K562 (cell line): ENCODE measurements around the gene SORT1. TPM values are rescaled to one million over a fixed set of nuclear protein-coding genes. Genes with fewer than 3 reads are reported as not detected.

Source experiments
- ATAC-seq: fragments of 200-7000 bp; cut with Tn5 transposase; 3 replicates; pipeline ENCODE4 v1.9.1; 2020; ENCODE audit warnings: moderate library complexity
- BruUV-seq: library from RNA; stranded (reverse); fragments of 400-500 nt; replicated peaks from 2 replicates; lab custom pipeline; 2021; lab: Mats Ljungman, UMichigan
- CTCF ChIA-PET: fragments of 300-600 bp; formaldehyde crosslinking; extraction: SDS; loops from one replicate; lab custom pipeline; 2021; ENCODE audit warnings: low intra/inter-chr PET ratio; lab: Yijun Ruan, JAX
- POLR2A ChIA-PET: fragments of 300-600, 350-650 bp; sonication (Branson Sonifier 250); formaldehyde crosslinking; extraction: SDS; loops from one replicate; lab custom pipeline; 2021; ENCODE audit warnings: antibody characterized with exemption, inconsistent platforms; lab: Yijun Ruan, JAX
- DNase-seq, 4 experiments: peaks; one replicate each; pipeline versions ENCODE4 v3.0.0 to v3.0.0-alpha.2; 2011 to 2018; ENCODE audit warnings: low spot score in 3 of 4, mixed read lengths in 3 of 4; ENCODE audit errors: extremely low read depth in 1 of 4
- FAIRE-seq: peaks from 2 replicates; lab custom pipeline; 2011; peaks lifted over from hg19 to GRCh38; lab: Jason Lieb, UNC
- H2AFZ ChIP-seq: 2 replicates; pipeline ENCODE4 v1.6.0; 2011; ENCODE audit warnings: low read depth, low read length, control low read depth, inconsistent platforms
- H3K27ac ChIP-seq: fragments of 200-600 bp; 3 replicates; pipeline ENCODE4 v1.8.0; 2011; ENCODE audit warnings: low read depth, mild to moderate bottlenecking, control low read depth, inconsistent platforms, low read length, moderate library complexity, mixed read lengths; ENCODE audit errors: extremely low read depth
- H3K27me3 ChIP-seq, 2 experiments: fragments of 300-600 bp in 1 of 2; 2 replicates in 1 of 2; 3 replicates in 1 of 2; pipeline versions ENCODE4 v1.6.0 to v1.8.0; 2011; ENCODE audit warnings: inconsistent platforms in 2 of 2, low read length in 2 of 2, mild to moderate bottlenecking in 1 of 2, mixed read lengths in 1 of 2, moderate library complexity in 1 of 2; ENCODE audit not compliant: control insufficient read depth in 2 of 2, insufficient read depth in 2 of 2
- H3K36me3 ChIP-seq: fragments of 300-600 bp; 3 replicates; pipeline ENCODE4 v1.8.0; 2011; ENCODE audit warnings: mild to moderate bottlenecking, low read length, inconsistent platforms; ENCODE audit not compliant: control insufficient read depth, insufficient read depth
- H3K4me1 ChIP-seq, 2 experiments: fragments of 200-600 bp in 1 of 2; replicated peaks in 1 of 2; 2 replicates in 1 of 2; 3 replicates in 1 of 2; pipeline versions ENCODE4 v1.5.1 to v1.8.0; 2011; ENCODE audit warnings: inconsistent platforms in 2 of 2, low read length in 2 of 2, mild to moderate bottlenecking in 1 of 2, mixed read lengths in 1 of 2, moderate library complexity in 1 of 2; ENCODE audit not compliant: control insufficient read depth in 2 of 2, insufficient read depth in 2 of 2
- H3K4me2 ChIP-seq: 2 replicates; pipeline ENCODE4 v1.6.1; 2011; ENCODE audit warnings: low read length, control low read depth, inconsistent platforms, mixed read lengths; ENCODE audit not compliant: insufficient read depth
- H3K4me3 ChIP-seq: fragments of 200-600 bp; sonication (generic), shearing (Covaris generic); 2 replicates; pipeline ENCODE4 v1.5.1; 2016; ENCODE audit warnings: control low read depth, inconsistent platforms
- H3K79me2 ChIP-seq: fragments of 200-600 bp; 3 replicates; pipeline ENCODE4 v1.8.0; 2011; ENCODE audit warnings: low read length, inconsistent platforms; ENCODE audit not compliant: control insufficient read depth, insufficient read depth
- H3K9ac ChIP-seq, 2 experiments: 2 replicates each; pipeline versions ENCODE4 v1.6.0 to v1.6.1; 2011; ENCODE audit warnings: low read depth in 2 of 2, low read length in 2 of 2, control low read depth in 1 of 2, inconsistent platforms in 1 of 2, mild to moderate bottlenecking in 1 of 2, mixed read lengths in 1 of 2; ENCODE audit not compliant: insufficient read depth in 1 of 2
- H3K9me1 ChIP-seq: one replicate; pipeline ENCODE4 v1.6.0; 2011; ENCODE audit warnings: inconsistent platforms, mild to moderate bottlenecking, low read length, moderate library complexity; ENCODE audit not compliant: control insufficient read depth, insufficient read depth
- H3K9me3 ChIP-seq: replicated peaks from 2 replicates; pipeline ENCODE4 v1.5.1; 2011; ENCODE audit warnings: low read depth, low read length, inconsistent platforms; ENCODE audit not compliant: control insufficient read depth, insufficient read depth
- H4K20me1 ChIP-seq: replicated peaks from 2 replicates; pipeline ENCODE4 v1.6.1; 2011; ENCODE audit warnings: low read length, inconsistent platforms, mixed read lengths; ENCODE audit not compliant: control insufficient read depth, insufficient read depth
- ADNP ChIP-seq: fragments of 200-800 bp; sonication (Bioruptor generic); IDR thresholded peaks from 2 replicates; pipeline ENCODE4 v1.6.1; 2016; ENCODE audit warnings: missing genetic modification characterization, missing compliant biosample characterization
- CBX5 ChIP-seq: IDR thresholded peaks from 2 replicates; pipeline ENCODE4 v1.6.1; 2014; ENCODE audit warnings: low read depth, borderline replicate concordance
- DEAF1 ChIP-seq: fragments of 450-650 bp; formaldehyde crosslinking; IDR thresholded peaks from 2 replicates; pipeline ENCODE4 v1.4.0; 2020; ENCODE audit warnings: mild to moderate bottlenecking, moderate library complexity
- FIP1L1 ChIP-seq: fragments of 200-400 bp; formaldehyde crosslinking; IDR thresholded peaks from 2 replicates; pipeline ENCODE4 v1.6.1; 2018; ENCODE audit warnings: mild to moderate bottlenecking, low read depth, low read length; ENCODE audit not compliant: poor library complexity, severe bottlenecking
- FOXJ3 ChIP-seq: sonication (generic); formaldehyde crosslinking; IDR thresholded peaks from 2 replicates; pipeline ENCODE4 v1.4.0; 2020; ENCODE audit warnings: mild to moderate bottlenecking, missing genetic modification reagents
- GMEB1 ChIP-seq: fragments of 250-450 bp; sonication (Bioruptor Pico); IDR thresholded peaks from 2 replicates; pipeline ENCODE4 v1.4.0; 2020; ENCODE audit warnings: mild to moderate bottlenecking
- MNT ChIP-seq, 2 experiments: fragments of 450-650 bp; conservative IDR thresholded peaks; 2 replicates each; pipeline ENCODE4 v1.6.1; 2017; ENCODE audit warnings: mild to moderate bottlenecking in 2 of 2, moderate library complexity in 2 of 2
- NR2F6 ChIP-seq: fragments of 450-650 bp; formaldehyde crosslinking; IDR thresholded peaks from 2 replicates; pipeline ENCODE4 v1.4.0; 2020; ENCODE audit warnings: mild to moderate bottlenecking
- PTTG1 ChIP-seq: fragments of 450-650 bp; IDR thresholded peaks from 2 replicates; pipeline ENCODE4 v1.6.1; 2016; ENCODE audit warnings: low read depth, mild to moderate bottlenecking, missing genetic modification characterization, missing compliant biosample characterization
- SUPT5H ChIP-seq: fragments of 450-650 bp; IDR thresholded peaks from 2 replicates; pipeline ENCODE4 v1.6.1; 2016
- TRIM25 ChIP-seq: fragments of 450-650 bp; IDR thresholded peaks from 2 replicates; pipeline ENCODE4 v1.7.0; 2016; ENCODE audit warnings: borderline replicate concordance
- TRIM28 ChIP-seq: fragments of 450-650 bp; IDR thresholded peaks from 2 replicates; pipeline ENCODE4 v1.6.1; 2017
- XRCC4 ChIP-seq: IDR thresholded peaks from one replicate; pipeline ENCODE4 v1.6.1; 2011; ENCODE audit not compliant: insufficient read depth, insufficient read length; ENCODE audit errors: extremely low read depth
- YBX1 ChIP-seq: fragments of 450-650 bp; IDR thresholded peaks from 2 replicates; pipeline ENCODE4 v1.7.1; 2016; ENCODE audit warnings: mild to moderate bottlenecking
- ZBTB7A ChIP-seq: IDR thresholded peaks from 2 replicates; pipeline ENCODE4 v1.6.1; 2011; ENCODE audit warnings: low read depth, mild to moderate bottlenecking, low read length, moderate library complexity, borderline replicate concordance; ENCODE audit not compliant: control insufficient read depth
- ZNF584 ChIP-seq: fragments of 200-800 bp; sonication (Bioruptor generic); IDR thresholded peaks from 2 replicates; pipeline ENCODE4 v1.6.1; 2016; ENCODE audit warnings: low read depth, mild to moderate bottlenecking, missing genetic modification characterization, missing compliant biosample characterization
- ZNF75A ChIP-seq: fragments of 450-650 bp; formaldehyde crosslinking; IDR thresholded peaks from 2 replicates; pipeline ENCODE4 v1.4.0; 2020; ENCODE audit warnings: mild to moderate bottlenecking
- ZNF778 ChIP-seq: fragments of 450-650 bp; formaldehyde crosslinking; IDR thresholded peaks from 2 replicates; pipeline ENCODE4 v1.4.0; 2020; ENCODE audit warnings: mild to moderate bottlenecking, moderate library complexity
- in situ Hi-C: fragments of 300-500 bp; cut with MboI; formaldehyde crosslinking; loops from 4 replicates; pipeline ENCODE4 v1.15.0; 2018; ENCODE audit warnings: inconsistent platforms, mixed read lengths
- intact Hi-C: fragments of 100-400 bp; cut with micrococcal nuclease; formaldehyde crosslinking; loops from 2 replicates; pipeline ENCODE4 v1.14.2; 2022
- polyA plus RNA-seq, 8 experiments: library from polyadenylated mRNA; depleted of rRNA in 4 of 8; stranded (reverse) in 5 of 8; unstranded in 3 of 8; fragments of >200 nt; fragmentation: Nextera tagmentation in 2 of 8; fragmentation: Illumina TruSeq in 1 of 8; extraction: Ambion mirVana in 2 of 8; extraction: Trizol in 1 of 8; gene quantifications; 2 replicates each; pipeline versions ENCODE4 v1.2.1 to v1.2.3, GENCODE V29; 2011 to 2014; ENCODE audit warnings: inconsistent platforms in 1 of 8, missing spikeins in 1 of 8
- total RNA-seq, 7 experiments: library from RNA; depleted of rRNA in 6 of 7; stranded (reverse); fragments of >200 nt in 6 of 7; fragmentation: Illumina TruSeq in 2 of 7; extraction: Trizol in 2 of 7; gene quantifications; 2 replicates each; pipeline versions ENCODE4 v1.2.1 to v1.2.3, GENCODE V29; 2011 to 2021; ENCODE audit warnings: low replicate concordance in 1 of 7

The SORT1 gene
- total and polyA plus RNA-seq, 9 of the 15 experiments (the other 6 are each of a cell fraction or from before 2014, with no cell fraction given), result 27.4 to 112 (median 65.0) TPM

GRCh38 chr1:109331113-109331512, 66.6 kb downstream of the SORT1 start:
- H4K20me1 ChIP-seq, result no peaks in the 10 kb centered on the region
- no peaks in the 10 kb centered on the region for H3K9me1 ChIP-seq
- no peaks in the 10 kb centered on the region for H3K27me3 ChIP-seq
- peaks cover 90% of the 10 kb centered on the region for H3K36me3 ChIP-seq
- no TSS peak for BruUV-seq
- no peak overlapping the region for H3K9ac ChIP-seq
- no peak overlapping the region for H2AFZ ChIP-seq
- CTCF ChIA-PET, result no interaction called here
- no peak overlapping the region for H3K4me3 ChIP-seq
- H3K4me1 ChIP-seq, result no peaks in the 10 kb centered on the region
- in situ Hi-C loops, result no loop called here
- H3K9me3 ChIP-seq, result peaks cover 15% of the 10 kb centered on the region
- FAIRE-seq, result no peak
- no peak for DNase-seq
- intact Hi-C loops, result no loop called here
- no peak overlapping the region for H3K27ac ChIP-seq
- no peak for ATAC-seq
- H3K79me2 ChIP-seq, result no peaks in the 10 kb centered on the region
- POLR2A ChIA-PET, result no interaction called here
- H3K4me2 ChIP-seq, result no peak overlapping the region
- TF ChIP-seq ZNF778 (CRISPR knock-in tag) (no peak), TRIM28 (peak; percentile 89), ZNF584 (CRISPR knock-in tag) (no peak), GMEB1 (CRISPR knock-in tag) (no peak), SUPT5H (no peak), PTTG1 (tag) (no peak), ZBTB7A (no peak), ADNP (tag) (0 out of 2 replicates have a peak, but pooled peaks have one; percentile 32), DEAF1 (CRISPR knock-in tag) (no peak), TRIM25 (no peak), MNT (conservative IDR thresholded peaks at IDR 0.05) (no peak), FOXJ3 (CRISPR knock-in tag) (no peak), CBX5 (no peak), ZNF75A (CRISPR knock-in tag) (no peak), XRCC4 (no peak), YBX1 (no peak), FIP1L1 (no peak), NR2F6 (no peak)
